Stimulated activated CD4-positive, alpha-beta T cell treated with anti-CD3 and anti-CD28 coated beads, Interleukin-1b, Interleukin-23, amount 100 ng/mL, for 24 hours (primary cell): ENCODE results near the gene LPP.

Experiments
- DNase-seq, 4 experiments: peaks; one replicate each; pipeline ENCODE4 v3.0.0-alpha.2; 2020; ENCODE audit warnings: low read depth in 4 of 4, low spot score in 1 of 4

The LPP gene

GRCh38 chr3:188392076-188392475 is 238.1 kb downstream of the LPP start:
- DNase-seq, result no peak

GRCh38 chr3:188394623-188395022 is 240.7 kb downstream of the LPP start:
- no peak for DNase-seq

GRCh38 chr3:188396251-188396650 is 242.3 kb downstream of the LPP start:
- no peak for DNase-seq

- DNase-seq, result no peak
Measured at GRCh38 chr3:188396900-188397299, 242.9 kb downstream of the LPP start.

GRCh38 chr3:188397766-188398705 is 244.1 kb downstream of the LPP start:
- no peak for DNase-seq

- DNase-seq, result no peak
Measured at GRCh38 chr3:188400494-188401243, 246.7 kb downstream of the LPP start.

- DNase-seq, result no peak
Measured at GRCh38 chr3:188401244-188401993, 247.5 kb downstream of the LPP start.

- DNase-seq, result no peak
Measured at GRCh38 chr3:188402229-188402628, 248.3 kb downstream of the LPP start.

GRCh38 chr3:188403404-188403803 is 249.4 kb downstream of the LPP start:
- DNase-seq, result no peak

GRCh38 chr3:188404124-188404523 is 250.2 kb downstream of the LPP start:
- no peak for DNase-seq

GRCh38 chr3:188404701-188405100 is 250.7 kb downstream of the LPP start:
- no peak for DNase-seq

- no peak for DNase-seq
Measured at GRCh38 chr3:188407158-188407880, 253.4 kb downstream of the LPP start.

- no peak for DNase-seq
Measured at GRCh38 chr3:188408831-188409230, 254.9 kb downstream of the LPP start.

- no peak for DNase-seq
Measured at GRCh38 chr3:188411750-188412149, 257.8 kb downstream of the LPP start.

- DNase-seq, result no peak
Measured at GRCh38 chr3:188415196-188415595, 261.2 kb downstream of the LPP start.

- no peak for DNase-seq
Measured at GRCh38 chr3:188416041-188416440, 262.1 kb downstream of the LPP start.

- DNase-seq, result no peak
Measured at GRCh38 chr3:188417271-188417696, 263.3 kb downstream of the LPP start.

- DNase-seq, result no peak
Measured at GRCh38 chr3:188417766-188418165, 263.8 kb downstream of the LPP start.

GRCh38 chr3:188421151-188421821 is 267.3 kb downstream of the LPP start:
- no peak for DNase-seq

- DNase-seq, result no peak
Measured at GRCh38 chr3:188421836-188422540, 268.0 kb downstream of the LPP start.
